SK-N-SH (cell line): ENCODE data around the gene ROR2. TPM values are rescaled to one million over a fixed set of nuclear protein-coding genes. Genes with fewer than 3 reads are reported as not detected.

Experiments used
- CTCF ChIA-PET: fragments of 300-600, 350-600 bp; formaldehyde crosslinking; extraction: SDS; loops from one replicate; lab custom pipeline; 2021; lab: Yijun Ruan, JAX
- POLR2A ChIA-PET: fragments of 350-600 bp; sonication (Branson Sonifier 250); formaldehyde crosslinking; extraction: SDS; loops from one replicate; lab custom pipeline; 2020; ENCODE audit warnings: antibody characterized with exemption, inconsistent platforms; lab: Yijun Ruan, JAX
- DNase-seq: peaks from one replicate; pipeline ENCODE4 v3.0.0; 2012
- H2AFZ ChIP-seq: fragments of 200-600 bp; sonication (generic); 2 replicates; pipeline ENCODE4 v1.8.1; 2016; ENCODE audit warnings: antibody characterized with exemption, mild to moderate bottlenecking, low read depth
- H3F3A ChIP-seq: fragments of 200-600 bp; sonication (generic); replicated peaks from 2 replicates; pipeline ENCODE3; 2016; ENCODE audit warnings: antibody characterized with exemption, mild to moderate bottlenecking; ENCODE audit not compliant: insufficient read depth
- H3K27ac ChIP-seq, 2 experiments: fragments of 200-500 bp in 1 of 2; fragments of 200-600 bp in 1 of 2; sonication (Bioruptor generic) in 1 of 2; sonication (generic), shearing (Covaris generic) in 1 of 2; 2 replicates each; pipeline versions ENCODE4 v1.5.1 to v1.6.1; 2014 to 2016; ENCODE audit warnings: low read depth in 2 of 2, inconsistent platforms in 1 of 2, low read length in 1 of 2, mild to moderate bottlenecking in 1 of 2, mixed read lengths in 1 of 2
- H3K27me3 ChIP-seq: fragments of 200-600 bp; sonication (generic), shearing (Covaris generic); 2 replicates; pipeline ENCODE4 v1.6.1; 2016; ENCODE audit warnings: mixed run types; ENCODE audit not compliant: insufficient read depth
- H3K36me3 ChIP-seq, 2 experiments: fragments of 200-500 bp in 1 of 2; fragments of 200-600 bp in 1 of 2; sonication (Bioruptor generic) in 1 of 2; sonication (generic) in 1 of 2; replicated peaks in 1 of 2; 2 replicates each; pipeline versions ENCODE3 to v1.5.1; 2014 to 2016; ENCODE audit warnings: low read length in 1 of 2, mild to moderate bottlenecking in 1 of 2; ENCODE audit not compliant: insufficient read depth in 2 of 2, control insufficient read depth in 1 of 2
- H3K4me1 ChIP-seq, 2 experiments: fragments of 200-500 bp in 1 of 2; fragments of 200-600 bp in 1 of 2; sonication (Bioruptor generic) in 1 of 2; sonication (generic), shearing (Covaris generic) in 1 of 2; 2 replicates each; pipeline versions ENCODE4 v1.5.1 to v1.6.1; 2014 to 2016; ENCODE audit warnings: low read depth in 1 of 2, low read length in 1 of 2, mixed run types in 1 of 2; ENCODE audit not compliant: insufficient read depth in 2 of 2, control insufficient read depth in 1 of 2
- H3K4me2 ChIP-seq: fragments of 200-600 bp; sonication (generic), shearing (Covaris generic); 2 replicates; pipeline ENCODE4 v1.6.1; 2017; ENCODE audit warnings: mixed run types
- H3K4me3 ChIP-seq, 2 experiments: fragments of 200-500 bp in 1 of 2; fragments of 200-600 bp in 1 of 2; sonication (Bioruptor generic) in 1 of 2; sonication (generic), shearing (Covaris generic) in 1 of 2; 2 replicates each; pipeline versions ENCODE4 v1.5.1 to v1.8.1; 2014 to 2016; ENCODE audit warnings: low read depth in 2 of 2, inconsistent platforms in 1 of 2, low read length in 1 of 2, mild to moderate bottlenecking in 1 of 2, mixed read lengths in 1 of 2, moderate library complexity in 1 of 2
- H3K79me2 ChIP-seq: fragments of 200-600 bp; sonication (generic); 2 replicates; pipeline ENCODE4 v1.8.1; 2017; ENCODE audit warnings: mild to moderate bottlenecking; ENCODE audit not compliant: insufficient read depth
- H3K9ac ChIP-seq: fragments of 200-600 bp; sonication (generic); 2 replicates; pipeline ENCODE4 v1.6.1; 2017; ENCODE audit warnings: mixed run types
- H3K9me2 ChIP-seq: fragments of 200-600 bp; sonication (generic); 2 replicates; pipeline ENCODE4 v1.6.1; 2017; ENCODE audit warnings: mixed run types
- H3K9me3 ChIP-seq: fragments of 200-600 bp; sonication (generic); 2 replicates; pipeline ENCODE4 v1.6.1; 2017; ENCODE audit warnings: mixed run types, mild to moderate bottlenecking, moderate library complexity
- H4K20me1 ChIP-seq: fragments of 200-600 bp; sonication (generic); 2 replicates; pipeline ENCODE4 v1.6.1; 2017; ENCODE audit warnings: mild to moderate bottlenecking, mixed run types; ENCODE audit not compliant: insufficient read depth
- CTCF ChIP-seq: fragments of 200-600 bp; sonication (generic); IDR thresholded peaks from 2 replicates; pipeline ENCODE4 v1.6.1; 2017; ENCODE audit warnings: antibody characterized with exemption, mild to moderate bottlenecking, moderate library complexity
- ELF1 ChIP-seq: IDR thresholded peaks from 2 replicates; pipeline ENCODE4 v1.4.0; 2012
- EZH2phosphoT487 ChIP-seq: fragments of 200-600 bp; sonication (generic); IDR thresholded peaks from 2 replicates; pipeline ENCODE4 v1.6.1; 2017; ENCODE audit warnings: low read depth, mixed run types, mild to moderate bottlenecking, antibody characterized with exemption, moderate library complexity, borderline replicate concordance
- FOSL2 ChIP-seq: IDR thresholded peaks from 2 replicates; pipeline ENCODE4 v1.4.0; 2012; ENCODE audit warnings: low read depth, mild to moderate bottlenecking, moderate library complexity, borderline replicate concordance
- IRF3 ChIP-seq: fragments of 150-350 bp; IDR thresholded peaks from 2 replicates; pipeline ENCODE4 v1.6.1; 2016; ENCODE audit warnings: mild to moderate bottlenecking, low read depth, low read length
- JUND ChIP-seq: IDR thresholded peaks from 2 replicates; pipeline ENCODE4 v1.4.0; 2012
- MAX ChIP-seq: IDR thresholded peaks from 2 replicates; pipeline ENCODE4 v1.4.0; 2012; ENCODE audit warnings: low read depth
- MEF2A ChIP-seq: IDR thresholded peaks from 2 replicates; pipeline ENCODE4 v1.4.0; 2012; ENCODE audit warnings: low read depth, borderline replicate concordance
- PBX3 ChIP-seq: IDR thresholded peaks from 2 replicates; pipeline ENCODE4; 2012
- POLR2AphosphoS5 ChIP-seq: IDR thresholded peaks from 2 replicates; pipeline ENCODE4 v1.6.1; 2012; ENCODE audit warnings: low read depth, low read length
- RFX5 ChIP-seq: IDR thresholded peaks from 2 replicates; pipeline ENCODE4 v1.6.1; 2012; ENCODE audit warnings: mild to moderate bottlenecking, improper control_type of control experiment, low read length
- TAF1 ChIP-seq: IDR thresholded peaks from 2 replicates; pipeline ENCODE4 v1.6.1; 2012; ENCODE audit warnings: low read depth, mild to moderate bottlenecking, low read length, moderate library complexity, borderline replicate concordance
- TEAD4 ChIP-seq: IDR thresholded peaks from 2 replicates; pipeline ENCODE4 v1.4.0; 2012; ENCODE audit warnings: mild to moderate bottlenecking, borderline replicate concordance; ENCODE audit not compliant: insufficient read depth
- USF1 ChIP-seq: IDR thresholded peaks from 2 replicates; pipeline ENCODE4 v1.4.0; 2012; ENCODE audit warnings: low read depth, borderline replicate concordance
- USF2 ChIP-seq: fragments of 150-350 bp; IDR thresholded peaks from 2 replicates; pipeline ENCODE4 v1.6.1; 2017; ENCODE audit warnings: antibody characterized with exemption, low read length, low read depth, borderline replicate concordance
- YY1 ChIP-seq: IDR thresholded peaks from 2 replicates; pipeline ENCODE4 v1.4.0; 2012; ENCODE audit warnings: low read depth, mild to moderate bottlenecking
- ZBTB33 ChIP-seq: IDR thresholded peaks from 2 replicates; pipeline ENCODE4 v1.4.0; 2012; ENCODE audit warnings: low read depth, borderline replicate concordance
- WGBS: methylation state at CpG from one replicate; pipeline ENCODE4 v1.1.6; 2017; ENCODE audit warnings: low lambda C conversion rate; 5-methylcytosine and 5-hydroxymethylcytosine counted together
- polyA plus RNA-seq, 3 experiments: library from polyadenylated mRNA; depleted of rRNA; stranded (reverse); fragments of >200 nt; gene quantifications; 2 replicates each; pipeline ENCODE4 v1.2.3, GENCODE V29; 2012

The ROR2 gene
- polyA plus RNA-seq, 1 of the 3 experiments (the other 2 are of a cell fraction): 0.43 TPM

GRCh38 chr9:91761362-91761761 lies 188.7 kb downstream of the ROR2 start:
- Histone ChIP-seq H3K9me3 (no peaks in the 10 kb centered on the region), H3F3A (no peaks in the 10 kb centered on the region), H3K79me2 (no peaks in the 10 kb centered on the region), H4K20me1 (no peaks in the 10 kb centered on the region), H3K27me3 (no peaks in the 10 kb centered on the region), H2AFZ (no peak overlapping the region), H3K9me2 (no peaks in the 10 kb centered on the region), H3K27ac (no peak overlapping the region), H3K36me3 (no peaks in the 10 kb centered on the region), H3K4me1 (peaks cover 0 to 9% of the 10 kb centered on the region in 2 experiments; a peak in 2 of 4 replicates), H3K4me3 (no peak overlapping the region), H3K4me2 (no peak overlapping the region), H3K9ac (no peak overlapping the region)
- DNase-seq: no peak
- no peak for TF ChIP-seq MEF2A
- TF ChIP-seq JUND: no peak
- no peak for TF ChIP-seq CTCF
- TF ChIP-seq POLR2AphosphoS5: no peak
- TF ChIP-seq IRF3: no peak
- no peak for TF ChIP-seq USF1
- no peak for TF ChIP-seq RFX5
- TF ChIP-seq TAF1: no peak
- no peak for TF ChIP-seq ZBTB33
- no peak for TF ChIP-seq MAX
- TF ChIP-seq PBX3: no peak
- TF ChIP-seq USF2: no peak
- no peak for TF ChIP-seq FOSL2
- TF ChIP-seq TEAD4: no peak
- no peak for TF ChIP-seq YY1
- no peak for TF ChIP-seq ELF1
- no peak for TF ChIP-seq EZH2phosphoT487
- WGBS: 58% methylated on average over 3 of the region's 4 CpGs
- CTCF ChIA-PET: interaction anchor here (1.6 to 30.4 kb wide), 4 partner anchors 11 to 191 kb away, joined by 5 to 495 read pairs (median 50); partner anchors contain the start of gene ROR2
- POLR2A ChIA-PET: no interaction called here
